Measurements from ENCODE around the gene WDR13.
A peak's percentile ranks its signal among the peaks of the same experiment; 100 is the strongest.
"Not testable (repeated sequence)": the region's sequence is repeated elsewhere in the genome, so short reads cannot be mapped to it uniquely, and the experiment has no call there.

WDR13 gene

DNA sequence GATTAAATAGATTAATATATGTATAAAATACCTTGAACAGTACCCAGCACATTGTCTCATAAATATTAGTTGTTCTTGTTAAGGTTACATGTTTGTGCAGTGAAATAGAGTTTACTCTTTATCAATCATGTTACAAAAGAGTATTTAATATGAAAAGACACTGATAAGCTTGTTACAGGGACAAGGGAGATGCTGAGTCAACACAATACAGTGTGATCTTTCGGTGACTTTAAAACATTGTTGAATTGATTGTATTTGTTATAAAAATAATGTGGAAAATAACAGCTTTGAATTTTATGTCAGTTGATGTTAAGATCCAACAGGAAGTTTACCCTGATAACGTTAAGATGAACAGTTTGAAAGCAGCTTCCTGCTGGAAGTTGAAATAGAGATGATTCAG, 1.4 kb upstream of the WDR13 start:
- no peak for DNase-seq (ENCODE audit: low spot score)

DNA sequence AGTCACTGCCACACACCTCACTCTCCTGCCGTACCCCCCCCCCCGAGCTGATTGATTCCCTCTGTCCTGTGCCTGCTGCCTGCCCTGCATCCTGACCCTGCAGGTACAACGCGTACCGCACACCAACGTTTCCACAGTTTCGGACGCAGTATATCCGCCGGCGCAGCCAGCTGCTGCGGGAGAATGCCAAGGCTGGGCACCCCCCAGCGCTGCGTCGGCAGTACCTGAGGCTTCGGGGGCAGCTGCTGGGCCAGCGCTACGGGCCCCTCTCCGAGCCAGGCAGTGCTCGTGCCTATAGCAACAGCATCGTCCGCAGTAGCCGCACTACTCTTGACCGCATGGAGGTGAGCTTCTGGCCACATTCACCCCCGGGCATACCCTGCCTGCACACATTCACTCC, 1.3 kb downstream of the WDR13 start:
- DNase-seq (ENCODE audit: low spot score), result no peak

DNA sequence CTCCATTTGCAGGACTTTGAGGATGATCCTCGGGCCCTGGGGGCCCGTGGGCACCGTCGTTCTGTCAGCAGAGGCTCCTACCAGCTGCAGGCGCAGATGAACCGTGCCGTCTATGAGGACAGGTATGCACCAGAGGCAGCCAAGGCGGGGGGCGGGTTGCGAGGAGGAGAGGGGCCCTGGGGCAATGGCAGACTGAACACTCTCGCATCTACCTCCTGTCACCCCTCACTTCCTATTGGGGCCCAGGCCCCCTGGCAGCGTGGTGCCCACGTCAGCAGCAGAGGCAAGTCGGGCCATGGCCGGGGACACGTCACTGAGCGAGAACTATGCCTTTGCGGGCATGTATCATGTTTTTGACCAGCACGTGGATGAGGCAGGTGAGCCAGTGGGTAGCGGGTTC, 2.0 kb downstream of the WDR13 start:
- DNase-seq (ENCODE audit: low spot score), result no peak

DNA sequence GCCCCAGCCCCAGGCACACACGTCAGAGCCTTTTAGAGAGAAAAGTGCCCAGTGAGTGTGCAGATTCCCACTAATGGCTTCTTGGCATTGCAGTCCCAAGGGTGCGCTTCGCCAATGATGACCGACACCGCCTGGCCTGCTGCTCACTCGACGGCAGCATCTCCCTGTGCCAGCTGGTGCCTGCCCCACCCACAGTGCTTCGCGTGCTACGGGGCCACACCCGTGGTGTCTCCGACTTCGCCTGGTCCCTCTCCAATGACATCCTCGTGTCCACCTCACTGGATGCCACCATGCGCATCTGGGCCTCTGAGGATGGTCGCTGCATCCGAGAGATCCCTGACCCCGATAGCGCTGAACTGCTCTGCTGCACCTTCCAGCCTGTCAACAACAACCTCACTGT, 2.9 kb downstream of the WDR13 start:
- DNase-seq (ENCODE audit: low spot score), result no peak

DNA sequence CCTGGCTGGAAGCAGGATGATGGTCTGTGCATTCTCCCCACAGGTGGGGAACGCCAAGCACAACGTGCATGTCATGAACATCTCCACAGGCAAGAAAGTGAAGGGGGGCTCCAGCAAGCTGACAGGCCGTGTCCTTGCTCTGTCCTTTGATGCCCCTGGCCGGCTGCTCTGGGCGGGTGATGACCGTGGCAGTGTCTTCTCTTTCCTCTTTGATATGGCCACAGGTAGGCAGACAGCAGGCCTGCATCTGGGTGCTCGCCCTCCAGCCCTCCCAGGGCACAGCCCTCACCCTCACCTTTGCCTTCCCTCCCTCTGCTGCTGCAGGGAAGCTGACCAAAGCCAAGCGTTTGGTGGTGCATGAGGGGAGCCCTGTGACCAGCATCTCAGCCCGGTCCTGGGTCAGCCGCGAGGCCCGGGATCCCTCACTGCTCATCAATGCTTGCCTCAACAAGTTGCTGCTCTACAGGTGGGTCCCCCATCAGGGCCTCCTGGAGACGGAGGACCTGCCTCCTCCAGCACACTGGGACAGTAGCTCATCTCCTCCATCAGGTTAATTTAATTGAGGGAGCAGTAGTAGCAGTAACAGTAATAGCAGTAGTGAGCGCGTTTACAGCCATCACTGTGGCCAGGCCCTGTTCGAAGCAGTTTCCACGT, 4.6 kb downstream of the WDR13 start:
- no peak for DNase-seq (ENCODE audit: low spot score)

DNA sequence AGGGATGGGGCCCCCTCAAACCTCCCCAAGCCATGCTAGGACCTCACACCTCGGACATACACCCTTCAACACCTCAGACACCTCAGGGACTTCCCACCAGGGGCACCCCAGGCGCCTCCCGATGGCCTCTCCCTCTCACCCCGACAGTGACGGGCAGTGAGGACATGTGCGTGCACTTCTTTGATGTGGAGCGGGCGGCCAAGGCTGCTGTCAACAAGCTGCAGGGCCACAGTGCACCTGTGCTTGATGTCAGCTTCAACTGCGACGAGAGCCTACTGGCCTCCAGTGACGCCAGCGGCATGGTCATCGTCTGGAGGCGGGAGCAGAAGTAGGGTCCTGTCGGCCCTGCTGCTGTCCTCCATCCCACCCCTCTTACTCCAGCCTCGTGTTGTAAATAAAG, 7.4 kb downstream of the WDR13 start:
- DNase-seq (ENCODE audit: low spot score), result no peak

DNA sequence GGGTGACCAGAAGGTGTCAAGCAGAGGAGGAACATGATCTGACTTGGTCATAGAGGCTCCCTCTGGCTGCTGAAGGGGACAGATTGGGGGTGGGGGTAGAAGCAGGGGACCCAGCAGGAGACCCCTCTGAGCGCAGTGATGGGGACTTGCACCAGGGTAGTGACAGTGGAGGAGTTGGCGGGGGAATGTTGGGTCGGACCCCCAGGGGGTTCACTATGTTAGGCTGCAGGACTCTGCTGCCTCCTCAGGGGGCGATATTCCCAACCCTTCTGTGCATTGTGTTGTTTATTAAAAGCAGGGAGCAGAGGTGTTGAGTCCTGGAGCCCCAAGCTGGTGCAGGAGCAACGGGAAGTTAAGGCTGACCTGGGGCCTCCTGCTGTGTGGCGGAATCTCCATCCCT, 8.8 kb downstream of the WDR13 start:
- no peak for DNase-seq (ENCODE audit: low spot score)

DNA sequence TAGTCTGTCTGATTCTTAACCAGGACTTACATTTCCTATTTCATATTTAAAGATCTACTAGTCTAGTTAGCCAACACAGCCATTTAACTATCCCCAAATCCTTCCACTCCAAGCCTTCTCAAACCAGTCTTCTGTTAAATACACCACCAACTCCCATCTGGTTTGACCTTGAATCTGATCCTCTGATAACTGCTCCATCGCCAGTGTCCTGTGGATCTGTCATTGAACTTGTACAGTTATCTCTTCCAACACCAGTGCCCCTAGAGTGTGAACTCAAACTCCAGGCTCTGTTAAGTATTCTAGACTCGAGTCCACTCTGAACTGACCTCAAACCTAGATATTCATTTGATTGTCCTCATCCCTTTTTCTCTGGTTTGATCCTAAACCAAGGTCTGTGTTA, 14.4 kb downstream of the WDR13 start:
- no peak for DNase-seq (ENCODE audit: low spot score)

DNA sequence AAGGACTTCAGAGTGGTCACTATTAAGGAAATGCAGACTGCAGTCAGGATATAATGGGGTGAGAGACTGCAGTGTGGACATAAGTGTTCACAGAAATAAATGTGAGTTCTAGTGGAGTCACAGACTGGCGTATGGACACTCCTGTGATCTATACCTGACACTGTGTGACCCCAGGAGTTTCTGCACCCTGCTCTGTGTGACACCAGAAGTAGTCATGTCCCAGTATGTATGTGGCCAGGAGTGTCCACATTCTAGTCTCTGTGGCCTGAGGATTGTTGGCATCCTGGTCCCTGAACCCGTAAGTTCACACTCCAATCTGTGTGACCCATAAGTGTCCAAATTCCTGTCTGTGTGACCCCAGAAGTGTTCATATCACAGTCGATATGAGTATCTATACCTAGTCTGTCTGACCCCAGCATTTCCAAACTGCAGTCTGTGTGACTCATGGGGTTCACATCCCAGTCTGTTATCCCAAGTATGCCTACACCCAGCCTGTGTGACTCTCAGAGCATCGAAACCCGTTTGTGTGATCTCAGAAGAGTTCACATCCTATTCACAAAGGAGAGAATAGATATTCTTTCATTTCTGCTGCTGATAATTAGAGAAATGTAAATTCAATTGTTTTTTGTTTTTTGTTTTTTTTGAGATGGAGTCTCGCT, 16.3 kb downstream of the WDR13 start:
- DNase-seq (ENCODE audit: low spot score), result peak; percentile 36

DNA sequence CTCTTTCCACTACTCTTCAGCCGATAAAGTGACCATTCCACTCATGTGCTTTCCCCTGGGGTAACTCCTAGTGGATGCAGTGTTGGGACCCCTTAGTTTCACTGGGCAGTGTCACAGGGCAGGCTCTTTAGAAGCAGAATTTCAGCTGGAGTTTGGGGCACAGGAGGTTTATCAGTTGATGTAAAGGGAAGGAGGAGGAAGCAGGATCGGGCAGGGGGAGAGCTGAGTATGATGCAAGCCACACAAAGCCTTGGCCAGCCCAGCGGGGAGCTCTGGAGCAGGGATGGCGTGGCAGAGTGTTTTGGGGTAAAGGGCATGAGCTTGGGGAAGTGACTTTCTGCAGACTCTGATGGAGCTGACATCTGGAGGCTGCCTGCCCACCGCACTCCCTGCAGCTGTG, 19.3 kb downstream of the WDR13 start:
- DNase-seq (ENCODE audit: low spot score), result no peak

DNA sequence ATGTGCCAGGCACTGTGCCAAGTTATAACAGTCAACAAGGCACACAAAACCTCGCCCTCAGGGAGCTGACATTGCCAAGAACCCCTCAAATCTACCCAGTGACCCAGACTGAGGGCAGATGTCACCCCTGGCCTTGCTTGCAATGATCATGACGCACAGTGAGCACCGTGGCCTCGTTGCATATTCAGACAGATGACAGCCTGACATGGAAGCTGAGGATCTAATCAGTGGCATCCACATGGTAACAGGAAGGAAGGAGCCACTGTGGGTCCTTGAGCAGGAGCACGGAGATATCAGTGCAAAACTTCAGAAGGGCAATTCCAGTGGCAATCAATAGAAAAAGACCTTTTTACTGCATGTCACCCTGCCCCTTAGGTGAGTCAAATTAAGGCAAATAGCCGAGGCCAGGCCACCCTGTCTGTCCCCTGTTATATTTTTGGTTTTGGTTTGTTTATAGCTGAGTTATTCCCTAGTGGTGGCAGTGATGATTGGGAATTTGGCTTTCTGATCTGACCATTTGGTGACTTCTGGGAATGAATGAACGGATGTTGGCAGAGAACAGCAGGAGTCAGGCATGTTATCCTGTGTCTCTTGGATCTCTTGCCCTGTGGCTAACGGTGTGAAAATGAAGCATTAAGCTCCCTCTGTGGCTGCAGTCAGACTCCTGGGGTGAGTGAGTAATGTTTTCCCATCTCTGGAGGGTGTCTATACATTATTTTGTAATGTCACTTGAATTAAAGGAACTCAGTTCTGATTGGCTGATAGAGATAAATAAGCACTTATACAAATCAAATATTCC, 20.4 kb downstream of the WDR13 start:
- no peak for DNase-seq (ENCODE audit: low spot score)

DNA sequence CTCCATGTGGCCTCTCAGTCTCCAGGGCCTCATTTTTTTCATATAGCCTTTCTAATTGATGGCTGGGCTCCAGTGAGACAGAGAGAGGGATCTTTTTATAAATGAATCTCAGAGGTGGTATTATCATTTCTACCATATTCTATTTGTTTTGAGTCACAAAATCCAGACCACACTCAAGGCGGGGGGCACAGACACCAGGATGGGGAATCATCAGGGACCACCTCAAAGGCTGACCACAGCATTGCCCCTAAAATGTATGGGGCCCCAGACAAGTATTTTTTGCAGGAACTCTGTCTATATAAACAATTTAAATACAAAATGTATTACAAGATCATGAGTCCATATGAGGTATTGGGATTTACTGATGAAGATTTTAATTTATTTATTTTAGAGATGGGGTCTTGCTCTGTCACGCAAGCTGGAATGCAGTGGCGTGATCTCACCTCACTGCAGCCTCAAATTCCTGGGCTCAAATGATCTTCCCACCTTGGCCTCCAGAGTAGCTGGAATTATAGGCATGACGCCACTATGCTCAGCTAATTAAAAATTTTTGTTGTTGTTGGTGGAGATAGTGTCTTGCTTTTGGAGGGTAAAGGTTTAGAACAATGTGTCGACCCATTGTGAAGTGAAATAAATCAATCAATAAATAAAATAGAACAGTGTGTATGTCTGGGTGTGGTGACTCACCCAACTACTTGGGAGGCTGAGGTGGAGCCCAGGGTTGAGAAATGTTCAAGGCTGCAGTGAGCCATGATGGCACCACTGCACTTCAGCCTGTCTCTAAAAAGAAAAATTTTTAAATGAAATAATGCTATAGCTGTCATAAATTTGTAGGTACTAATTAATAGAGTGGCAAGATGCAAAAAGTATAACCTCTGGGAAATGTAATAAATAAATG, 29.4 kb downstream of the WDR13 start:
- DNase-seq (ENCODE audit: low spot score), result no peak

DNA sequence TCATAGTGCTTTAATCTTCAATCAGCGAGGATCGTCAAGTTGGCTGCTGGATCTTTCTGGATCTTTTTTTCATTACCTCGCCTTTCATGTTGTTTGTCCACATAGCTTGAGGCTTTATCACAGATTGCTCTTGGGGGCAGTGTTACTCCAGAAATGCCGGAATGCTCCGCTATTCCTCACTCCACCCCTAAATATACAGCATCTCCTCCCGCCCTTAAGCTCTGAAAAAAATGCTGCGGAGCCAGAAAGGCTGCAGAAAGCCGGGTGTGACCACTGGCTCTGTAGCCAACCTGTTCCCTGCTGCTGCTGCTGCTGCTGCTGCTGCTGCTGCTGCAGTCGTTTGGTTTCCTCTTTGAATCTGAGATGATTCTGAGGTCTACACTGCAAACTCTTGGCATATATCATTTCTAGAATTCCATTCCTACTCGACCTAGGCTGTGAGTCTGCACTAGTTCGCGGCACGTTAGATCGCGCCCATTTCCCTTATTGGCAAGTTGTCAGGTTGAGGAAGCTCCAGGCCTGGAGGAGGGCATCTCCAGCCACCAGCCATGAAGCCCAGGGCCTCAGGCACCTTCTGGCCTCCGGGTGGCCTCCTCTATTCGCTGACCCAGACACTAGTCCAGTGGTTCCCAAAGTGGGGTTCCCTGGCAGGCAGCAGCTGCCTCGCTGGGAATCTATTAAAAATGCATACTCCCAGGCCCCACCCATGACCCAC, 34.2 kb downstream of the WDR13 start:
- peak; percentile 87 for DNase-seq (ENCODE audit: low spot score)

DNA sequence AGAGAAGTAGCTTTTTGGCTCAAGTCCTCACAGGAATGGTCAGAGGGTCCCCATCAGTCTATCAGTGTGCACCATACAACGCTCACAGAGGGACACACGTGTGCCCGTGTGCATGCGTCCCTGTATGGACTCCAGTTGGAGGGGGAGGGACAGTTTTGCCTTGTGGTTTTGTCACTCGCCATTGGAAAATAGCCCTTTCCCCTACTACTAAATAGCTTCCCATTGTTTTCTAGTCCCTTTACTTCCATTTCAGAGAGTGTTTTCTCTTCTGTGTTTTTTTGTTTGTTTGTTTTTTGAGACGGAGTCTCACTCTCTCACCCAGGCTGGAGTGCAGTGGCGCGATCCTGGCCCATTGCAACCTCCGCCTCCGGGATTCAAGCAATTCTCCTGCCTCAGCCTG, 34.9 kb downstream of the WDR13 start:
- no peak for DNase-seq (ENCODE audit: low spot score)

DNA sequence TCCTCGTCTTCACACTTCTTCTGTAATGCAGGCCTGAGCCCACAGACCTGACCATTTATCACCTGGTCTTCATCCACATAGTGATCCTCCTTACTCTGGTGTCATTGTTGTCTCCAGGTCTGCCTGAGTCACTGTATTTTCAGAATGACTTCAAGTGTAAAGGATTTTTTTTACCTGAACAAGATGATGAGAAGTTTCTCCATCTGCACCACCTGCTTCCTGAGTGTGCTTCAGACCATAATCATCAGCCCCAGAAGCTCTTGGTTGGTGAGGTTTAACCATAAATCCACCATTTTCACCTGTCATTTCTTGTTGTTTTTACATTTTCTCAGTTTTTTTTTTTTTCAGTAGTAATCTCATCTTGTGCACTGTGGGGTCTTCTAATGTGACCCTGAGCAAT, 39.0 kb downstream of the WDR13 start:
- no peak for DNase-seq (ENCODE audit: low spot score)

DNA sequence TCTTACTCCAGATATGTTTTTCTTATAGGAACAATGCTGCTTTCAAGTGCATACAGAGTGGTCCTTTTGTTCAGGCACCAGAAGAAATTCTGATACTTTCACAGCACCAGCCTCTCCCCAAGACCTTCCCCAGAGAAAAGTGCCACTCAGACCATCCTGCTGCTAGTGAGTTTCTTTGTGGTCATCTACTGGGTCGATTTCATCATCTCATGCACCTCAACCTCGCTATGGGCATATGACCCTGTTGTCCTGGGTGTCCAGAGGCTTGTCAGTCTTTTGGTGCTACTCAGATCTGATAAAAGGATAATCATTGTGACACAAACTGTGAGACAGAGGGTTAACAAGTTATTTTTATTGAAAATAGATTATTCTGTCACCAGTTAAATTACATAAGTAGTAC, 39.5 kb downstream of the WDR13 start:
- DNase-seq (ENCODE audit: low spot score), result no peak

DNA sequence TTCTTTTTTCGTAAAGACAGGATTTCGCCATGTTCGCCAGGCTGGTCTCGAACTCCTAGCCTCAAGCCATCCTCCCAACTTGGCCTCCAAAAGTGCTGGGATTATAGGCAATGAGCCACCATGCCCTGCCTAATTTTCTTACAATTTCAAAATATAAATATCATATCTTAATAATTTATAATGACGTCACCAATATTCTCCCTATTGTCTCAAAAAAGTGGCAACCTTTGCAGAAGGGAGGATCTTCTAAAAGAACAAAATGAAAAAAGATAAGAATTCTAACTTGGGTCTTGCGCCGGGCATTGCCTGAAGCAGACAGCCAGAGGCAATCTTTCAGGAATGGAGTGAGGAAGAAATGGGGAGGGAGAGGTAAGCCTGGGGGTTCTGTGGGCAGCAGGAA, 48.4 kb downstream of the WDR13 start:
- no peak for DNase-seq (ENCODE audit: low spot score)

DNA sequence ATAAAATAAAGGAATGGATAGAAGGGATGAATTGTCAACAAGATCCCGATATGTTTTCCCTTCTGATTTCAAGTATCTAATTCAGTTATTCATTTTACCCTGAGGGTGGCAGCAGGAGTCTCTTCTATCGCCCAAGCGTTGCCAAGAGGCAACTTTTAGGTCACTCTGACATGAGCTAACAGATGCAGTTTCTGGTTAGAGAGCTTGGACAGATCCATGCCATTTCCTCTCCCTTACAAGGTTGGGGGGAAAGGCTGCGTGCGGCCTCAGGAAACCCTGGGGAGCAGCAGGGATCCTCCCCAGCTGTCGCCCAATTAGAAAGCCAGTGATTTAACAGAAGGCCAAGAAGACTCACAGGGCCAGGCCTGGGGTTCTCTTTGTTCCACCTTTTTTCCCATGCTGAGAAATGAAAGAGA, 51.1 kb downstream of the WDR13 start:
- DNase-seq (ENCODE audit: low spot score), result peak; percentile 36

DNA sequence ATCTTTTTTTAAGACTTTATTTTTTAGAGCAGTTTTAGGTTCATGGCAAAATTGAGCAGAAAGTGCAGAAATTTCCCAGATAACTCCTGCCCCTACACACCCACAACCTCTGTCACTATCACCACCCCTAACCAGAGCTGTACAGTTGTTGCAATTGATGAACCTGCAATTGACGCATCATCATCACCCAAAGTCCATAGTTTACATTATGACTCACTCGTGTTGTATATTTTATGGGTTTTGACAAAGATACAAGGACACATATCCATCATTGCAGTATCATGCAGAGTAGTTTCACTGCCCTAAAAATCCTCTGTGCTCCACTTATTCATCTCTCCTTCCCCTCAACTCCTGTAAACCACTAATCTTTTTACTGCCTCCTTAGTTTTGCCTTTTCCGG, 51.8 kb downstream of the WDR13 start:
- no peak for DNase-seq (ENCODE audit: low spot score)

DNA sequence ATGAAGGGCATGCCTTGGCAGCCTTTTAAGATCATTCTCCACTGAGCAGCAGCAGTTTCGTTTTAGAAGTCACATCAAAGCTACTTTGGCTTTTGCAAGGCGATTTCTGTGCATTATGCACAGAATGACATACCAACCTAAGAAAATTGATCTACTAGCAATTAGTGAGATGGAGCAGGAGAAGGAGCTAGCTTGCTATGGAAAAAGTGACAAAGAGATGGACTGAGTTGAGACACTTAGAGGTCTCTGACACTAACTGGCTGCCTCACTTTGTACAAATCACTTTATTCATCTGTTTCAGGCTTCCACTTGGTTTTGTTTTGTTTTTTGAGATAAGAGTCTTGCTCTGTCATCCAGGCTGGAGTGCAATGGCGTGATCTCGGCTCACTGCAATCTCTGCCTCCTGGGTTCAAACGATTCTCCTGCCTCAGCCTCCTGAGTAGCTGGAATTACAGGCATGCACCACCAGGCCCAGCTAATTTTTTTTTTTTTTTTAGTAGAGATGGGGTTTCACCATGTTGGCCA, 54.8 kb downstream of the WDR13 start:
- not testable (repeated sequence) for DNase-seq (ENCODE audit: low spot score)

DNA sequence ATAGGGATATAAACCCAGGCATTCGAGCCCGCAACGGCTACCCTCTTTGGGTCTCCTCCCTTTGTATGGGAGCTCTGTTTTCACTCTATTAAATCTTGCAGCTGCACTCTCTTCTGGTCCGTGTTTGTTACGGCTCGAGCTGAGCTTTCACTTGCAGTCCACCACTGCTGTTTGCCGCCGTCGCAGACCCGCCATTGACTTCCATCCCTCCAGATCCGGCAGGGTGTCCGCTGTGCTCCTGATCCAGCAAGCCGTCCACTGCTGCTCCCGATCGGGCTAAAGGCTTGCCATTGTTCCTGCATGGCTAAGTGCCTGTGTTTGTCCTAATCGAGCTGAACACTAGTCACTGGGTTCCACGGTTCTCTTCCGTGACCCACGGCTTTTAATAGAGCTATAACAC, 57.5 kb downstream of the WDR13 start:
- DNase-seq (ENCODE audit: low spot score), result not testable (repeated sequence)
